Posterior cingulate gyrus (tissue), 11 donors: ENCODE results near the gene PZP.

ENCODE experiments used
- DNase-seq, 10 donors: peaks; one replicate each; pipeline versions ENCODE4 v3.0.0 to v3.0.0-alpha.2; 2020 to 2021; ENCODE audit warnings: mixed read lengths in 3 of 10
- intact Hi-C: fragments of 100-400 bp; cut with DNase I; formaldehyde crosslinking; loops from one replicate; pipeline ENCODE4 v1.15.1; 2023

Gene PZP

DNA sequence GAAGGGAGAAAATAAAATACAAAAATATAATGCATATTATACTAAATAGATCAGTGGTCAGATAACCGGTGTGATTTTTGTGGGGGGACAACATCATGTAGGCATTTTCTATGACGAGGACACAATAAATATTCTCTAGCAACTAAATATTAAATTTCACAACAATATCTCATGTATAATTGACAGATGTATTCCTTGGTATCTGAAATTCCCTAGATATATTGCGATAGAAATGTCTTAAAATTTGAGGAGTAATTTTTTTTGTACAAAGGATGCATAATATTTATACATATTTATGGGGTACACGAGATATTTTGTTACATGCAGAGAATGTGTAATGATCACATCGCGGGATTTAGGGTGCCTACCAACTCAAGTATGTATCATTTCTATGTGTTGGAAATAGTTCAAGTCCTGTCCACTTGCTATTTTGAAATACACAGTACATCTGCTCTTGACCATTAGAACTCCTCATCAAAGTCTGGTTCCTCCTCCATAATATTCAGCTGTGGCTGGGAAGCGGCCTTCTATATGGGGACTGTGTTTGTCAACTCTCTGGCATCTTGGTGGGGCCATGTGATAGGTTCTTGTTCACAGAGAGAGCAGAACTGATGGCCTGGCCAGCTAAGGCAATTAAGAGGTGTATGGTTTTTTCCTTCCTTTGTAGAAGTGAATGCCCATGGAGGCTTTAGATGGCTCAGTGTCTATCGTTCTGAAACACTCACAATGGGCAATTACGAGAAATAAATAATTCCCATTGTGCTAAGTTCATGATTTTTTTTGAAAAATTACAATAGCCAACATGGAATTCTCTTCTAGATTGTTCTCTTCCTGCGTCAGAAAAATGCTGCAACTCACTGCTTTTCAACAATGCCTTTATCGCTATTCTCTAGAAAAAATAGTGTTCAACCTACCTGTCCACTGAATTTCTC is 101.3 kb downstream of the PZP start:
- no peak for DNase-seq
- intact Hi-C loops: no loop called here

DNA sequence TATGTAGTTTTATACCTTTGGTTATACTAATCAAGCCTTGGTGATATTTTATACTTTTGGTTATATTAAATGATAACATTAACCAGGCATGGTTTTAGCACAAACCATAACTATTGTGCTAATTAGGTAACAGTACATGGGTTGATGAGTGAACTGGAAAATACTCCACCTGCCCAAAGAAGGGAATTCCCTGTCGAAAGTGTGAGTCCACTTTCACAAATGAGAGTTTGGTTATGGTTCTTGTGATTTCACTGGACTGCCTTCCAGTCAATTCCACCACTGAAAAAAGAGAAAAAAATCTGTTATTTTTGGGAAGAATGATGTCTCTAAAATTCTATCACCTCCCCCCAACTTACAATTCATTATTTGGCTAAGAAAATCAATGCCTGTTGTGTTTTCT is 102.1 kb downstream of the PZP start:
- intact Hi-C loops: no loop called here
- no peak for DNase-seq

DNA sequence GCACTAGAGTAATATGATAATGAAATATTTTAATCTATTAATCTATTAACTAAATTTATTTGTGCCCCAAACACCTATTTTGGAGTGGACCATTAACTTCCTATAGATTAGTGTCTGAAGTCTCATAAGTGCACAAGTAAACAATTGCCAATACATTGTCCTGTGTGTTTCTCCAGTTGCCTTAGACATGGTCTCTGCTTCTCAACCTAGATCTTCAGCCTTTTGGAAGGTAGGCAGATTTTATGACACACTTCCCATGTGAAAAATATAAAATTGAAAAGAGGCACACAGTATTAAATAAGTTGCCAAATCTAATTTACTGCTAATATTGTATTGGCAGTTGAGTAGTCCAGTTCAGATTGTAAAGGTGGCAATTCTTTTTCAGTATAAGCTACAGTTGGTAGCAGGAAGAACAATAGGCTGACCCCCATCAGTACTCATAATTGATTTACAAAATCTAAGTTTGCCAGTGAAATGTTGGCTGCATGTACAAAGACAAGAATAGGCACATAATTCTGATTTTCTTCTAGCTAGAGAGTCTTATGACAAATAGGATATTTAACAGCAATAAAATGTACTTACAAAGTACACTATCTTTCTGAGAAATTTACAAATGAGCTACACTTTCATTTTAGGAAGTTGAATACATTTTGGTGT is 103.3 kb downstream of the PZP start:
- DNase-seq: no peak
- intact Hi-C loops: no loop called here

DNA sequence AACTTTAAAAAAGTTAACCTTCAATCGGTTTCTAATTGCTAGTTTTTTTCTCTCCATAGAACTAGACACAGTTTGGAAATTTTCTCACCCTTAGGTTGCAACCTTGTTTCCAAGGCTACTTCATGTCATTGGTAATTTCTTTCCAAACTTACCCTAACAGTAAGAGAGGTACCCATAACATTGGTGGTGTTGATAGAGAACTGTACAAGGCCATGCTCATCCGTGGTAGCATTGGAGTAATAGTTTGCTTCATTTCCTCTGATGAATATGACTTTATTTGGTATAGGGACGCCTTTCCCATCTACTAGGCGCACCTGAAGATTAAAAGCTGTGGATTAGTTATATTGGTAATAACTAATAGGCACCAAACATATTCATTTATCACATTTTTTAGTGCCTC is 104.1 kb downstream of the PZP start:
- DNase-seq: no peak
- intact Hi-C loops: no loop called here

DNA sequence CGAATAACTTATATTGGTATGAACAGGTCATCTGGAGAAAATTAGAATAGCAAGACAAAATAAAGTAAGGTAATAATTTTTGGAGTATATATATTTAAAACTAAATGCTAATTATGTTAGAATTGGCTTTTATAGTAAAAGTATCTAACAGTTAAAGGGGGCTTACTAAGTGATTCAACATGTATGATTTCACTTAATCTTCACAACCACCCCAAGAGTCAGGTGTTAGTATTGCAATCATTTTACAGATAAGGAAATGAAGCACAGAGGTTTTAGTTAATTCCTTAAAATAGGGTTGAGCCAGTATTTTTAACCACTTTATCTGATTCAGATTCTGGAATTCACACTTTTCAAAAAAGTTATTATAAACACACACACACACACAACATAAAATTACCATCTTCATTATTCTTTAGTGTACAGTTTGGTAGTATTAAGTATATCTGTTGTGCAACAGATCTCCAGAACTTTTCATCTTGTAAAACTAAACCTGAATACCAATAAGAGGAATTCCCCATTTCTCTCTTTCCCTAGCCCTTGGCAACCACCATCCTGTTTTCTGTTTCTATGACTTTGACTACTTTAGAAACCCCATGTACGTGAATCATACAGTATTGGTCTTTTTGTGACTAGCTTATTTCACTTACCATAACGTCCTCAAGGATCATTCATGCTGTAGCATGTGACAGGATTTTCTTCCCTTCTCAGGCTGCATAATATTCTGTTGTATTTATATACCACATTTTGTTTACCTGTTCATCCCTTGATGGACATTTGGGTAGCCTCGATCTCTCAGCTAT is 104.9 kb downstream of the PZP start:
- intact Hi-C loops: no loop called here
- DNase-seq: no peak

DNA sequence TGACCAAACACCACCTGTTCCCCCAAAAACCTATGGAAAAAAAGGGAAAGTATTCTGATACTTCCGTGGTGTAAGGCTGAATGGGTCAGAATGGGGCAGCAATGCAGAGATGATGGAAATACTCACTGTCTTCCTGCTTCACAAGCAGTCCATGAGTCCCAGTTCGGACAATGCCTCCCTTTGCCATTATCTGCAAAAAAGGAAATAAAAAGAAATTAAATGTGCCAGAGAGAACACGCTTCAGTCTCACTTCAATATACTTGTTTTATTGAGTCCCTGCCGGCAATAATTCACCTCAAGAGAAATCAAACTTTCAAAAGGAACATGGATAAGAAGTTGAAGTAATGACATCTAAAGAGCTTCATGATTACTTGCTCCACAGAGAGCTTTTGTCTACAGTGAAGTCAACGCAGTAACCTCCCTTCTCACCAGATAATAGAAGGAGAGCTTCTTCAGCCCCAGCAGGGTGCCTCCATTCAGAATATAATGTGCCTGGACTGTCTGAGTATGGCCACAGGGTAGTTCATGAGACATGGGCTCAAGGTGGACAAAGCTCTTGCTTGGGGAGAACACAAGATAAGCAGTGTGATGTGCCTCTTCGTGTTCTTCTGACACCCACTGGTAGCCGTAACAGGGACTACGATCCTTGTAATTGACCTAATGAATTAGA is 107.0 kb downstream of the PZP start:
- peak in 1 of 10 donors; percentile 59 for DNase-seq
- intact Hi-C loops: no loop called here

DNA sequence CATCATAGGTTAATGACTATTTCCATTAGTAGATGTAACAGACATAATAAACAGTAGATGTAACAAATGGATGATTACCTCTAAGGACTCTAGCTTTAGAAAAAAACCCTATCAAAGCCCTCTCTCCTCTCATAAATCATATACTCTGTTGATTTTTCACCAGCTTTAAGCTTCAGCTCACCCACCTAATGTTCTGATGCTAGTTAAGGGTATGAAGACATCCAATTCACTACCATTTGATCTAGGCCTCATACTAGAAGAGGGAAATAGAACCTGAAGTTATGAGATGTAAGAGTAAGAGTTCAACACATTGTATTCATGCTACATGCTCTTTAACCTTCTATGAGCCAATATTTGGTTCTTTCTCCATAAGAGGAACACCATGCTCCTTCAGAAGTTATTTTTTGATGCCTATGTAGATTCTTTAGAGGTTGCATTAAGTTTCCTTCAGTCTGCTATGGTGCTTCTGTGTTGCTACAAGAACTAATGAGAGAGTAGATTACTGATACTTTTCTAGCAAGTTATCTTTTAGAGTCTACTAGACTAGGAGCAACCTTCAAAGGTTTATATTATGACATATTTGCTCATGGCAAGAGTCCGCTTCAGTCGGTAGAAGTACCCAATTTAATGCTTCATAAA is 108.5 kb downstream of the PZP start:
- intact Hi-C loops: no loop called here

More for the DNA sequence above, 108.5 kb downstream of the PZP start:
- no peak for DNase-seq
